Hindlimb muscle (tissue), 1 donor: ENCODE data around the gene EPHB4. TPM values are rescaled to one million over a fixed set of nuclear protein-coding genes. Genes with fewer than 3 reads are reported as not detected.

Experiments
- DNase-seq: peaks from one replicate; pipeline ENCODE4 v3.0.0-alpha.2; 2013
- polyA plus RNA-seq: library from polyadenylated mRNA; unstranded; fragments of 120-200 nt; gene quantifications from one replicate; pipeline ENCODE4 v1.2.1, GENCODE V29; 2013; ENCODE audit not compliant: insufficient read length

EPHB4 gene
- polyA plus RNA-seq, 1 donor: 47.2 TPM

DNA sequence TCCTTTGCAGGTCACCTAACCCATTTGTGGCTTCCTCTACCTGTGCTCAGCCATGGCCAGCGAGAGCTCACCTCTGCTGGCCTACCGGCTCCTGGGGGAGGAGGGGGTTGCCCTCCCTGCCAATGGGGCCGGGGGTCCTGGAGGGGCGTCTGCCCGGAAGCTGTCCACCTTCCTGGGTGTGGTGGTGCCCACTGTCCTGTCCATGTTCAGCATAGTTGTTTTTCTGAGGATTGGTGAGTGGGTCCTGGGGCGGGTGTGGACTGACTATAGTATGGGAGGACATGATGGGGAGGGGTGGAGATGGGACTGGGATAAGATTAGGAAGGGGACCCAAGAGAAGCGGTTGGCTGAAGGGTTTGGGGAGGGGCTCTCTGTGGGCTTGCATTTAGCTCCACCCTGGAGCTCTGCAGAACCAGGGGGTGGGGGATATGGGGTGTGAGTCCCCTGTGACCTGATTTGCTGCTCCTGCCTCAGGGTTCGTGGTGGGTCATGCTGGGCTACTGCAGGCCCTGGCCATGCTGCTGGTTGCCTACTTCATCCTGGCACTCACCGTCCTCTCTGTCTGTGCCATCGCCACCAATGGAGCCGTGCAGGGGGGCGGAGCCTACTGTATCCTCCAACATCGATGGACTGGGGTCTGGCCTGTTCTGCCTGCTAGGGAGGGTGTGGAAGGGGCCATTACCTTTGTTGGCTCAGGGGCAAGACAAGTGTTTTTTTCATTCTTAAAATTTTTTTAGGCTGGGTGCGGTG is 27.0 kb upstream of the EPHB4 start:
- no peak for DNase-seq

DNA sequence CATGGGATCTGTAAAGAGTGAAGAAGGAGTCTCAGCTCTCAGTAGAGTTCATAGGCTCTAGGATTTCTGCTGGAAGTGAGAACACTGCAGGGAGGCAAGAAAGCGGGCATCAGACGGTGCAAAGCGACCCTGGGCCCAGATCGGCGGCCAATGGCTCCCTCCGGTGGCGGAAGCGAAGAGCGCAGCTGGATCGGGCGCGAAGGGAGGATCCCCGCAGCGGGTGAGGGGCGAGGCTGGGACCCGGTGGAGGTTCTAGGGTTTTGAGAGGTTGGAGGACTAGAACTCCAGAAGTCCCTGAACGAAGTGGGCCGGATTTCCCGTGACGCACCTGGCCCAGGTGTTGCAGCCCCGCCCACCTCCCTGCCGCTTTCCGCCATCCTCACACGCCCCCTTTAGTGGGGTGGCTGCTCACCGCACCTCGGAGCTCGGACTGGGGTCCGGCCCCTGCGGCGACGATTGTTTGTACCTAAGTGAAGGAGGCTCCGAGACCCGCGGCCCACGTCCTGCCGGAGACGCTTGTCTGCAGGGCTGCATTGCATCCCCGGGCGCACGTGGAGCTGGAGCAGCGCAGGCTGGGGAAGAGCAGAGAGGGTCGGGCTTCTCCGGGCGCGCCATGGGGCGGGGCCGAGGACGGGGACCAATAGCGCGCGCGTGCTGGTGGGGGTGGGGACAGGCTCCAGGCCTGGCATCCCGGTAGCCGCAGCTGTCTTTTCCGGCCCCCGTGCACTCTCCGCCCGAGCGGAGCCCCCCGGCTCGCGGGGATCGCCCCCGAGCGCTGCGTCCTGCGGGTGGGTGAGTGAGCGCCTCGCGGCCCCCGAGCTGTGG is 24.9 kb upstream of the EPHB4 start, which contains the start of gene SLC12A9:
SLC12A9 (plus strand) TSS at position 666 of the 825 bp plus-strand sequence. CDS start 1,485 bp downstream, outside the sequence.
- peak; percentile 94 for DNase-seq

DNA sequence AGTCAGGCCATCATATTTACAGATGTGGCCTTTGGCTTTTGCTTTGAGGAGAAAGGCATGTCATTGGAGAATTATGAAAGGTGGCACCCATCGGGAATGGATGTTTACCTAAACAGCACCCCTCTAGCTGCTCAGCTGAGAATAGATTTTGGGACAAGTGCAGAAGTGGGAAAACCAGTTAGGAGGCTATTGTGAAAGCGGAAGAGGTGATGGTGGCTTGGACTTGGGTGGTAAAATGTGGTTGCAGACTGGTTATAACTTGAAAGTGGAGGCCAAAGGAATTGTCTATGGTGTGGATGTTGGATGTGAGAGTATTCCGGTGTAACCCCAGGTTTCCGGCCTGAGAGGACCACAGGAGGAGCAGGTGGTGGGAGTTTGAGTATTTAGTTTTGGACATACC is 20.0 kb upstream of the EPHB4 start:
- no peak for DNase-seq

DNA sequence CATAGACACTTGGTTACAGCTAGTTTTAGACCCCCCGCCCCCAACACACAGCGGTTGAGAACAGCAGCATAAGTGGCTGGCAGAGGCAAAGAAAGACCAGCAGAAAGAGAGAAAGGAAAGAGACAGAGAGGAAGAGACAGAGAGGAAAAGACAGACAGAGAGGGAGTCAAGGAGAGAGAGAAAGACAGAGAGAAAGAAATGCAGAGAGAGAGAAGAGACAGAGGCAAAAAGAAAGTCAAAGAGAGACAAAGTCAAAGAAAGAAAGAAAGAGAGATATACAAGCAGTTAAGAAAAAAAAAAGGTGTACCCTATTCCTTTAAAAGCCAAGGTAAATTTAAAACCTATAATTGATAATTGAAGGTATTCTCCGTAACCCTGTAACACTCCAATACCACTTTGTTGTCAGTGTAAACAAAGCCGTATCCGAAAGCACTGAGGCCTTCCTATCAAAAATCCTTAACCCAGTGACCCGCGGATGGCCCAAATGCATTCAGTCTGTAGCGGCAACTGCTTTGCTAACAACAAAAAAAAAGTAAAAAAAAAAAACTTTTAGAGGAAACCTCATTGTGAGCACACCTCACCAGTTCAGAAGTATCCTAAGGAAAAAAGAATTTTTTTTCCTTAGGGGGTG is 13.3 kb upstream of the EPHB4 start:
- DNase-seq: no peak

DNA sequence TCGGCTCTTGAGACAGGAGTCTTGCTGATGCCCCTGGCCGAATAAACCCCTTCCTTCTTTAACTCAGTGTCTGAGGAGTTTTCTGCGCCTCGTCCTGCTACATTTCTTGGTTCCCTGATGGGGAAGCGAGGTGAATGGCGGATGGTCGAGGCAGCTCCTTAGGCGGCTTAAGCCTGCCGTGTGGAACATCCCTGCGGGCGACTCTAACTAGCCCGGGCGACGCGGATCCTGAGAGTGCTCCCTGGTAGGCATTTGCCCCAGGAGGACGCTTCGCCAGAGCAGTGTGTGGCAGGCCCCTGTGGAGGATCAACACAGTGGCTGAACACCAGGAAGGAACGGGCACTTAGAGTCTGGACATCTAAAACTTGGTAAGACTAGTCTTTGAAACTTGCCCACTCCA is 12.0 kb upstream of the EPHB4 start:
- no peak for DNase-seq

DNA sequence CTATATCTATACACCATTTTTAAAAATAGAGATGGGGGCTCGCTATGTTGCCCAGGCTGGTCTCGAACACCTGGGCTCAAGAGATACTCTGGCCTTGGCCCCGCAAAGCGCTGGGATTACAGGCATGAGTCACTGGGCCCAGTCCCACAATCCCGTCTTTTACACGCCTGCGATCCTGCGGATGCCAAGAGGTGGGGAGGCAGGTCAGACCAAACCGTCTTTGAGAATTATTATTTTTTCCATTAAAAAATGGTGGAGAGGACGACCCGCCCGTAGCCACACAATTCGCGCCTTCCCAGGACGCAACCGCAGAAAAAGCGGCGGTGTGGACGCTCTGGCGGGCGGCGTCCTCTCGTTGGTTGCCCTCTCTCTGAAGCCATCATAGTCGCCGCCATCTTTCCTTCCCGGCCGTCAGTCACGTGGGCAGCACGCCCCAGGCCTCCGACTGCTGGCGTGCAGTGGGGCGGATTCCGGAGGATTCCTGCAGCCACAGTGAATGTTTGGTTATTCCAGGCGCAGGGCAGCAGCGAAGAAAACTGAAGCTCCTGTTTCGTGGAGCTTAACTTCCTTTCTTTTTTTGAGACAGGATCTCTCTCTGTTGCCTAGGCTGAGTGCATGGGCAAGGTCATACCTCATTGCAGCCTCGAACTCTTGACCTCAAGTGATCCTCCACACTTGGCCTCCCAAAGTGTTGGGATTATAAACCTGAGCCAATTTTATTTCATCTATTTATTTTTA is 9.9 kb upstream of the EPHB4 start:
- DNase-seq: peak; percentile 95

DNA sequence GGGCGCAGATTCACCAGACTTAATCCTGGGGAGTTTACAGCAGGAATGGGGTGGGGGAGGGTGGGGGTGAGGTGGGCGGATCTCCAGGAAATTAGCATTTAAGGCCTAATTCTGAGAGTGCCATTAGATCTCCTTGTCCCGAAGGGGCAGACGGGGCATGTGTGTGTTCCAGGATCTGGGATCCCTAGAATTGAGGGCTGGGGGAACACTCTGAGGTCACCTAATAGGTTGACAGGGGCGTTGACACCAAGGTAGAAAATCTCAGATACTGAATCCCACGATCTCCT is 9.4 kb upstream of the EPHB4 start:
- DNase-seq: no peak

DNA sequence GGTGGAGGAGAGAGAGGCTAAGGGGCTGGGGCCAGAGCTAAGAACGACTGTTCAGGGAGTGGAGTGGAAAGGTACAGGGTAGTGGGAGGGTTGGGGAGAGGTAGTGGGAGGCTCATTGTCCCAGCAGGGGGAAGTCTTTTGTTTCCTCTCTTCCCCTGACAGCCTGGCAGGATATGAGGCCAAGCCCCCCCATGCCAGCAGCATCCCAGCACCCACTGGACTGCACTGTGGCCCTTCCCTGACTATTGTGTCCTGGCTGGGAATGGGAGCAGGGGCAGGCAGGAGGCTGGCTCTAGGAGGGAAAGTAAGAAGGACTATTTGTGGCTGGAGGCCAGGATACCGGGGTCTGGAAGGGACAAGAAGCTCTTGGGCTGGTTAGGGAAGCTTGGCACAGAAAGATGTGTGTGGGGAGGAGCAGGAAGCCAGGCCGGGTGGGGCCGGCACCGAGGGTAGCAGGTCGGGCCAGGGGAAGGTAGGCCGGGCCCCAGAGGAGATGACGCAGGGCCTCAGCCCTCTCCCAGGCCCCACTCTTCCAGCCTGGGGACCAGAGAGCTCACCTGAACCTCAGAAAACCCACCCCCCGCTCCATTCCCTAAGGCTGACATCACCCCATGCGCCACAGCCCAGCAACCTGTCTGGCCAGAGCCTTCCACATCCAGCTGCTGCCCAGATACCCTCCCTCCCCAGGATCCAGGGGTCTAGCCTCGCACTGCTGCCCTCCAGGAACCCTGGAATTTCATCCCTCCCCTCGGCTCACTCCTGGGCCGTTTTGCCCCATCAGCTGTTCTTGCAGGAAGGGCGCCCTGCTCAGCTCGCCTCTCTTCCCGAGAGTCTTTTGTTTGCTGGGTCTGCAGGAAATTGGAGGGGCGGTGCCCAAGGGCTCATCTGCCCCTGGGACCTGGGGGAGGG is 8.8 kb upstream of the EPHB4 start:
- no peak for DNase-seq

DNA sequence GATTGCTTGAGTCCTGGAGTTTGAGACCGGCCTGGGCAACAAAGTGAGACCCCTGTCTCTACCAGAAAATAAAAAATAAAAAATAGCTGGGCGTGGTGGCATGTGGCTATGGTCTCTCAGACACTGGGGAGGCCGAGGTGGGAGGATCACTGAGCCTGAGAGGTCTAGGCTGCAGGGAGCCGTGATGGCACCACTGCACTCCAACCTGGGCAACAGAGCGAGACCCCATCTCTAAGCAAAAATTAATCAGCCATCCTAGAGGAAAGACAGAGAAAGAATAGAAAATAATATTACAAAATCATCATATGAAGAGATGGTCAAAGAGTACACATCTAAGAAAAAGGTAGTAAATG is 4.9 kb upstream of the EPHB4 start:
- no peak for DNase-seq

DNA sequence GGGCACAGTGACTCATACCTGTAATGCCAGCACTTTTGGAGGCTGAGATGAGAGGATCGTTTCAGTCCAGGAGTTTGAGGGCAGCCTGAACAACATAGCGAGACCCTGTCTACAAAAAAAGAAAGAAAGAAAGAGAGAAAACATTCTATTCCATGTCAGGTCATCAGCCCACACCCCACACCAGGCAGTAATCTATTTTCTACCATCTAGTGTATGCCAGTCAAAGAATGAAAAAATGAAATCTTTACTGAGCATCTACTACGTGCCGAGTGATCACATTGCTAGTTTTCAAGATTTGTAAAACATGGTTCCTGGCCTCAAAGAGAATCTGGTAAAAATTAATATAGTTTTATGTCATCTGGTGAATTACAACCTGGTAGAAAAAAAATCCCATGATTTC is 3.1 kb upstream of the EPHB4 start:
- no peak for DNase-seq

DNA sequence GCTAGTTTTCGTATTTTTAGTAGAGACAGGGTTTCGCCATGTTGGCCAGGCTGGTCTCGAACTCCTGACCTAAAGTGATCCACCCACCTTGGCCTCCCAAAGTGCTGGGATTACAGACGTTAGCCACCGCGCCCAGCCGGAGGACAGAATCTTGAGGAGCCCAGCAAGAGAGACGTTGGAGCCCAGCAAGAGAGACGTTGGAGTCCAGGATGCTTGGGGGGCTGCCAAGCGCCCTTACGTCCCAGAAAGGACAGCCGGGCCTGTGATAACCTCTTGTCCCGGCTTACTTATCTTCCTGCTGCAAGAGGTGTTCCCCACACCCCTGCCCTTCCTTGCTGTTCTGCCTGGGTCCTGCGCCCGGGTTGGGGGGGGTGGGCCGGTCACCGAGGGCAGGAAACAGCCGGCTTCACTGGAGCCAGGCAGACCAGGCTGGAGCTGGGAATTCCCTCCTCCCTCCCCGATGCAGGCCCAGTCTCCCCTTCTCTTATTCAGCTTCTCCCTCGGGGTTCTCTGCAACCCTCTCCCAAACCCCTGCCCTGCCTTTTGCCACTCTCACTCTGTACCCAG is 1.9 kb upstream of the EPHB4 start:
- peak; percentile 46 for DNase-seq

DNA sequence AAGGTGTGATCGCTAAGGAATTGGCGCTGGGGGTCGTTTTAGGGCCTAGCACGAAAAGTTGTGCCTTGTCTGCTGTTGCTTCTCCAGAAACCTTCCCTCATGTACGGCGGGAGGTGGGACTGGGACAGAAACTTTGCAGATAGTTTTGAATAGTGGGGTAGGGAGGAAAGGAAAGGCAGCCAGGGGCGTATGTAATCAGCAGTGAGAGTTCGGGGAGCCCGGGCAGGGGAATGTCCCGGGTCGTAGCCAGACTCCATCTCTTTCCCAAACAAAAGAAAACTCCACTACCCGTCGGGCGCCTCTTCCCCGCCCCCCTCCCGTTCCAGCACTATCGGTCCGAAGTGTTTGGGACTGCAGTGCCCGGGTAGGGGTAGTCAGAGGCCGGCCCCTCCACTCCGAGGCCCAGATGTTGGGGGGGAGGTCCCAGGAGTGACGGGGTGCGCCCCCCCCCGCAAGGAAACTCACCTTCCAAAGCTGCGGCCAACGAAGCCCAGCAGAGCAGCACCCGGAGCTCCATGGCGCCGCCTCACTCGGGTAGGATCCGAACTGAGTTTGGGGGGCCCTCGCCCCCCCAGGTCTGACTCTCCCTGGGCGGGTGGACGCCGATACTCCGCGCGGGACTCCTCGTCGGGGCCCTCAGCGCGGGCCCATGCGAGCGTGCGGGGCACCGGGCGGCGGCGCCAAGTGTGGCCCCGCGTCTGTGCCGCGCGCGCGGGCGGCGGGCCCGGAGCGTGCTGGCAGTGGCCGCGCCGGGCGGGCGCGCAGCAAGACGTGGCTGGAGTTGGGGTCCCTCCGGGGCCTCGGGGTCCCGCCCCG is 601 bp downstream of the EPHB4 start:
- DNase-seq: peak; percentile 40

DNA sequence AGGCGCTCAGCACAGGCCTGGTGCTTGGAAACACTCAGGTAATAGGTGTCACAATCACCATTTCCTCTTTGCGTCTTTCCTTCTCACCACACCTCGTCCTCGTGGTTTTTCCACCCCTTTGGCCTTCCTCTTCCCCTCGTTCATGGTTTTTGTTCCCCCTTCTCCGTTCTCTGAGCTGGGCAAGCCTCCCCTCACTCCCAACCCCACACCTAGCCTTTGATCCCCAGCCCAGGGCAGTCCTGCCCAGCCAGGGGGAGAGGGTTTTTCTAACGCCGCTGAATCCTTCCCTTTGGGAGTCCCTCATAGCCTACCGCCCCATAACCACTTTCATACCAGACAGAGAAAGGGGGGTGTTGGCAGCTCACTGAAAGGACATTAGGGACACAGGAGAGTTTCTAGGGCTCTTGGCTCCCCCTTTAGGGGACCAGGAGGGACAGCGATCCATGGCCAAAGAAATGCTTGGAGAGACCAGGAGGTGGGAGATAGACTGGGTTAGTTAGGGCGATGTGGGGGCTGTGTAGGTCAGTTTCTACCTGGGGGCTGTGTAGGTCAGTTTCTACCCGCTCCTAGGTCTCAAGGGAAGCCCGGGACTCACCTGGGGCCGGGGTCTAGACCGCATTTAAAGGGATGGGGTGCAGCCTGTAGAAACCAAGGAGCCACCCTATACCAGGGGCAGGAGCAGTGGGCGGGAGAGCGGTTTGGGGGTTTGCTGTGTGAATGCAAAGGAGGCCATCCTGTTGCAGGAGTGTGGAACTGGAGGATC is 1.4 kb downstream of the EPHB4 start:
- no peak for DNase-seq

DNA sequence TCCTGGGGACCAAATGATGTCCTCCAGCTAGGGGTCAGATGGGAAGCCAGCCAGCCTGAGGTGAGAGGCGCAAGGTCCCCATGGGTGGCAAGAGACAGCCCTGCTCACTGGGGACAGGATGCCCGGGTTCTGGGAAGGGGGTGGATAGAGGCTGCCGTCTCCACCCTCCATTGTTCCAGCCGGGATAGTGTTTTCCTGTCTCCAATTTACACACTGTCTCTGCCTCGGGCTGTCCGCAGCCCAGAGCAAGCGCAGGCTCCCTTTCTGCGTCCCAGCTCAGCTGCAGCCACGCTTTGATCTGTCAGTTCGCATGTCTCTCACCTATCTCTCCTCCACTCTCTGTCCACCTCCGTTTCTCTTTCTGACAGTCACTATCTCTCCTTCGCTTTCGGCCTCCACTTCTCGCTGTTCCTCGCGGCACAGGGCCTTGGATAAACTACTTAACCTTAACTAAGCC is 2.1 kb downstream of the EPHB4 start:
- no peak for DNase-seq

DNA sequence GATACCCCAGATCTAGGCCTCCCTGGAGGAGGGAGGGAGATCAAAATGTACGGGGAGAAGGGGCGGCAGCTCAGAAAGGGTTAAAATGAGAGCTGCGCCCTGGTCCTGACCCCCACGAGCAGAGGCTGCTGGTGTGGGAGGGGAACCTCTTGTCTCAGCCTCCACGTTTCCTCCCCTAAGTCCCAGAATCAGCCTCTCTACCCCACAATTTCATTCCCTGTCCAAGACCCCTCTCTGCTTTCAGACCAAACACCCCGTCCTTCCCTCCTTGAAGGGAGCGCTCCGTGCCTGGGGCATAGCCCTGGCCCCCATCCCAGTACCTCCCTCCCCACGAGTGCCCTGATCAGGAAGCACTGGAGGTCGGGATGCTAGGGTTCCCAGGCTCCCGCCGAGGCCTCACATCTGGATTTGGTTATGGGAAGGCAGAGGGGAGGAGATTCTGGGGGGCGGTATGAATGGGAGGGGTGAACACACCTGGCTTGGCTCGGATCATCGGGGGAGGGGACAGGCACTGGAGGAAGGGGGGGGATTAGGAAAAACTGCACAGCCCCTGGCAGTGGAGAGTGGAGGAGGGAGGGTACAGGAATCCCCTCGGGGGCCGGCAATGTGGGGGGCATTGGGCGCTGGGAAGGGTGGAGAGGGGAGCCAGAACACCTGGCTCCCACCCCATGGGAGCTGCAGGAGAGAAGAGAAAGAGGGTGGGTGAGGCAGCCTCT is 2.7 kb downstream of the EPHB4 start:
- DNase-seq: no peak

DNA sequence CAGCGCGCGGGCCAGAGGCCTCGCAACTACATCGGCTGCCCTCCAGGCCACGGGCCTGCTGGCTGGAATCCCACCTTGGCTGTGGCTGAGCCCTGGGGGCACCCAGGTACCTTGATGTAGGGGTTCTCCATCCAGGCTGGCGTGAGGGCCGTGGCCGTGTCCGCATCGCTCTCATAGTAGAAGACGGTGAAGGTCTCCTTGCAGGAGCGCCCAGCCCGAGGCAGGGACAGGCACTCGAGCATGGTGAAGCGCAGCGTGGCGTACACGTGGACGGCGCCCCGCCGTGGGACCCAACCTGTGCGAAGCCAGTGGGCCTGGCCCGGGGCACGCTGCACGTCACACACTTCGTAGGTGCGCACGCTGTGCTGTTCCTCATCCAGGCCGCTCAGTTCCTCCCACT is 3.8 kb downstream of the EPHB4 start:
- no peak for DNase-seq

DNA sequence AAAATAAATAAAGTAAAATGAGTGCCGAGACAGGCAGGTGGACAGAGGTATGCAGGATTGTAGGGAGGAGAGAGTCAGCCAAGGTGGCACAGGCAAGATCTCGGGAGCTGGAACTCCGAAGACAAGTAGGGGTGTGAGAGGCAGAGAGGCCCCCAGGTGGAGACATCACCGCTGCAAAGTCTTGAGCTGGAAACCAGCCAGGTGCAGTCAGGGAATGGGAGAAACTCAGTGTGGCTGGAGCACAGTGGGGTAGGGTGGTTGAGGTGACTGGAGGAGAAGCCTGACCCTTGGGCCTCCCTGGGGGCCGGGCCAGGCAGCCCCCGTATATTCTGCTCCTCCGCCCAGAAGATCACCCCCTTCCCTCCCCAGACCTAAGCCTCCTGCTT is 4.2 kb downstream of the EPHB4 start:
- DNase-seq: no peak

DNA sequence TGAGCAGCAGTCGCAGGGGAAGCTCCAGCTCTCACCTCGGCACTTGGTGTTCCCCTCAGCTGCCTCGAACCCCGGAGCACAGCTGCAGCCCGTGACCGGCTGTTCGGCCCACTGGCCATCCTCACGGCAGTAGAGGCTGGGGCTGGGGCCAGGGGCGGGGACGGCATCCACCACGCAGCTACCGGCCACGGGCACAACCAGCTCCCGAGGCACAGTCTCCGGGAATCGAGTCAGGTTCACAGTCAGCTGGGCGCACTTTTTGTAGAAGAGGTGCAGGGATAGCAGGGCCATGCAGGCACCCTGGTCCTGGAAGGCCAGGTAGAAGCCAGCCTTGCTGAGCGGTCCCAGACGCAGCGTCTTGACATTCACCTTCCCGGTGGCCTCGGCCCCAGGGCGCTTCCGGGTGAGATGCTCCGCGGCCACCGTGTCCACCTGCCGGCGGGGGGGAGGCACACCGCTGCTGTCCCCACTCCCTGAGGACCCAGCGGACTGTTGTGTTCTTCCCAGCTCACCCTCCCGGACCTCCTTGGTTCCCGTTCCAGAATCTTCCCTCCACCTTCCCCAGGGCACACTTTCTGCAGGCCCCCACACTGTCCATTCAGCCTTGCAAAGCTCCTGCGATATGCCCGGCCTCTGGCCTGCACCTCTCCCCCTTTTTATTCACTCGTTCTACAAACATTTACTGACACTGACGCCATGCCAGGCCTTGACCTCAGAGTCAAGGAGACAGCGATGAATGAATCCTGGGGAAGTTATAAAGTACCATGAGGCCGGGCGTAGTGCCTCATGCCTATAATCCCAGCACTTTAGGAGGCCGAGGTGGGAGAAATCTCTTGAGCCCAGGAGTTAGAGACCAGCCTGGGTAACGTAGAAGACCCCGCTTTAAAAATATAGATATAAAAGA is 4.8 kb downstream of the EPHB4 start:
- no peak for DNase-seq
